Naive thymus-derived CD4-positive, alpha-beta T cell (primary cell): ENCODE measurements around the gene ZNF71. TPM values are rescaled to one million over a fixed set of nuclear protein-coding genes. Genes with fewer than 3 reads are reported as not detected.

ENCODE experiments used
- ATAC-seq: fragments of 150-1000 bp; cut with Tn5 transposase; 2 replicates; pipeline ENCODE4 v1.10.0; 2021; ENCODE audit warnings: mild to moderate bottlenecking, moderate library complexity
- CTCF ChIA-PET: fragments of 350-600 bp; sonication (Branson Sonifier 250); formaldehyde crosslinking; loops from one replicate; lab custom pipeline; 2021; ENCODE audit warnings: antibody characterized with exemption; lab: Charles Lee
- POLR2A ChIA-PET: fragments of 350-600 bp; sonication (Branson Sonifier 250); formaldehyde crosslinking; loops from one replicate; lab custom pipeline; 2021; ENCODE audit warnings: antibody characterized with exemption, inconsistent platforms; lab: Charles Lee
- DNase-seq, 9 donors: peaks; one replicate each; pipeline versions ENCODE4 v3.0.0 to v3.0.0-alpha.2; 2020 to 2022; ENCODE audit warnings: mixed read lengths in 1 of 9
- H3K27ac ChIP-seq: one replicate; pipeline ENCODE4 v1.7.0; 2013; ENCODE audit warnings: mild to moderate bottlenecking, low read depth, low read length, moderate library complexity
- H3K27me3 ChIP-seq, 2 donors: one replicate each; pipeline ENCODE4 v1.7.0; 2013; ENCODE audit warnings: low read length in 2 of 2, mild to moderate bottlenecking in 2 of 2, moderate library complexity in 2 of 2; ENCODE audit not compliant: control insufficient read depth in 2 of 2, insufficient read depth in 2 of 2
- H3K36me3 ChIP-seq, 3 experiments: 1 replicate in 2 of 3; 2 replicates in 1 of 3; pipeline ENCODE4 v1.7.0; 2013; ENCODE audit warnings: low read length in 3 of 3, mild to moderate bottlenecking in 3 of 3, moderate library complexity in 1 of 3; ENCODE audit not compliant: insufficient read depth in 3 of 3, control insufficient read depth in 2 of 3
- H3K4me1 ChIP-seq, 2 donors: one replicate each; pipeline ENCODE4 v1.7.0; 2013; ENCODE audit warnings: low read length in 2 of 2, mild to moderate bottlenecking in 2 of 2, moderate library complexity in 1 of 2; ENCODE audit not compliant: control insufficient read depth in 2 of 2, insufficient read depth in 2 of 2
- H3K4me3 ChIP-seq: 2 replicates; pipeline ENCODE4 v1.7.0; 2013; ENCODE audit warnings: mild to moderate bottlenecking, low read length
- H3K9me3 ChIP-seq, 3 experiments: 1 replicate in 2 of 3; 2 replicates in 1 of 3; pipeline ENCODE4 v1.7.0; 2013; ENCODE audit warnings: low read length in 3 of 3; ENCODE audit not compliant: control insufficient read depth in 2 of 3
- H3K27ac Mint-ChIP-seq, 9 donors: one replicate each; pipeline ENCODE4 v1.8.0; 2020 to 2022; ENCODE audit warnings: mixed read lengths in 9 of 9, mild to moderate bottlenecking in 8 of 9, moderate library complexity in 5 of 9, inconsistent platforms in 2 of 9
- H3K27me3 Mint-ChIP-seq, 5 donors: one replicate each; pipeline ENCODE4 v1.8.0; 2021 to 2022; ENCODE audit warnings: mixed read lengths in 5 of 5, mild to moderate bottlenecking in 1 of 5
- H3K36me3 Mint-ChIP-seq, 5 donors: one replicate each; pipeline ENCODE4 v1.8.0; 2020 to 2022; ENCODE audit warnings: mixed read lengths in 5 of 5, mild to moderate bottlenecking in 3 of 5, inconsistent platforms in 1 of 5
- H3K4me1 Mint-ChIP-seq, 7 donors: one replicate each; pipeline ENCODE4 v1.8.0; 2020 to 2022; ENCODE audit warnings: mixed read lengths in 7 of 7, mild to moderate bottlenecking in 3 of 7, inconsistent platforms in 1 of 7
- H3K4me3 Mint-ChIP-seq, 10 donors: one replicate each; pipeline ENCODE4 v1.8.0; 2020 to 2022; ENCODE audit warnings: mild to moderate bottlenecking in 10 of 10, mixed read lengths in 10 of 10, moderate library complexity in 6 of 10, inconsistent platforms in 2 of 10
- H3K9me3 Mint-ChIP-seq, 11 donors: one replicate each; pipeline ENCODE4 v1.8.0; 2020 to 2022; ENCODE audit warnings: mixed read lengths in 11 of 11, mild to moderate bottlenecking in 4 of 11, inconsistent platforms in 1 of 11, moderate library complexity in 1 of 11
- intact Hi-C, 2 donors: fragments of 100-400 bp; cut with micrococcal nuclease; formaldehyde crosslinking; loops; one replicate each; pipeline ENCODE4 v1.15.1; 2023
- polyA plus RNA-seq, 2 donors: library from polyadenylated mRNA; unstranded; fragments of 300-500 nt; fragmentation: Illumina TruSeq; gene quantifications; one replicate each; pipeline ENCODE4 v1.2.3, GENCODE V29; 2021
- total RNA-seq, 6 experiments: library from RNA in 5 of 6; stranded (reverse) in 5 of 6; gene quantifications; 1 replicate in 5 of 6; 2 replicates in 1 of 6; pipeline ENCODE4 v1.2.3 and lab custom pipeline; 2021 to 2026

The ZNF71 gene
- total and polyA plus RNA-seq, 7 experiments from 2014 or later, result 4.5 to 12.9 (median 6.9) TPM

GRCh38 chr19:56643460-56643955 lies 48.4 kb downstream of the ZNF71 start:
- Mint-ChIP-seq H3K36me3 (peaks cover 7 to 54% (median 11%) of the 10 kb centered on the region in 5 donors), H3K27ac (no peak overlapping the region), H3K4me3 (peak overlapping the region in 1 of 10 donors; percentile 37), H3K9me3 (peaks cover 30 to 91% (median 62%) of the 10 kb centered on the region in 11 donors), H3K27me3 (peaks cover 0 to 52% (median 27%) of the 10 kb centered on the region in 5 donors), H3K4me1 (peaks cover 0 to 5% (median 0%) of the 10 kb centered on the region in 7 donors)
- Histone ChIP-seq H3K27ac (no peak overlapping the region), H3K4me1 (no peaks in the 10 kb centered on the region), H3K4me3 (no peak overlapping the region), H3K27me3 (no peaks in the 10 kb centered on the region), H3K36me3 (no peaks in the 10 kb centered on the region), H3K9me3 (peaks cover 0 to 68% (median 0%) of the 10 kb centered on the region in 3 experiments)
- intact Hi-C loops, result no loop called here
- CTCF ChIA-PET, result no interaction called here
- DNase-seq (no peak), ATAC-seq (no peak)
- POLR2A ChIA-PET, result no interaction called here

GRCh38 chr19:56654151-56654550 lies 59.0 kb downstream of the ZNF71 start:
- H3K27me3 Mint-ChIP-seq, result no peaks in the 10 kb centered on the region
- no peaks in the 10 kb centered on the region for H3K4me1 ChIP-seq
- H3K4me3 Mint-ChIP-seq, result no peak overlapping the region
- H3K4me1 Mint-ChIP-seq, result no peaks in the 10 kb centered on the region
- POLR2A ChIA-PET, result no interaction called here
- peaks cover 0 to 35% (median 0%) of the 10 kb centered on the region in 3 experiments for H3K9me3 ChIP-seq
- H3K27ac ChIP-seq, result no peak overlapping the region
- DNase-seq, result no peak
- no peaks in the 10 kb centered on the region for H3K27me3 ChIP-seq
- H3K36me3 ChIP-seq, result no peaks in the 10 kb centered on the region
- intact Hi-C loops, result no loop called here
- H3K9me3 Mint-ChIP-seq, result peaks cover 21 to 97% (median 45%) of the 10 kb centered on the region in 11 donors
- H3K4me3 ChIP-seq, result no peak overlapping the region
- CTCF ChIA-PET, result no interaction called here
- ATAC-seq, result no peak
- H3K36me3 Mint-ChIP-seq, result peaks cover 0 to 24% (median 11%) of the 10 kb centered on the region in 5 donors
- H3K27ac Mint-ChIP-seq, result no peak overlapping the region

- Histone ChIP-seq H3K27me3 (no peaks in the 10 kb centered on the region), H3K27ac (no peak overlapping the region), H3K4me1 (no peaks in the 10 kb centered on the region), H3K4me3 (no peak overlapping the region), H3K9me3 (peaks cover 0 to 54% (median 5%) of the 10 kb centered on the region in 3 experiments), H3K36me3 (peaks cover 0 to 15% (median 0%) of the 10 kb centered on the region in 3 experiments)
- Mint-ChIP-seq H3K36me3 (peaks cover 0 to 28% (median 12%) of the 10 kb centered on the region in 5 donors), H3K9me3 (peaks cover 10 to 90% (median 31%) of the 10 kb centered on the region in 11 donors), H3K27ac (no peak overlapping the region), H3K27me3 (no peaks in the 10 kb centered on the region), H3K4me1 (no peaks in the 10 kb centered on the region), H3K4me3 (peak overlapping the region in 1 of 10 donors; percentile 25)
- ATAC-seq, result no peak
- no peak for DNase-seq
- CTCF ChIA-PET, result no interaction called here
- intact Hi-C loops, result no loop called here
- POLR2A ChIA-PET, result no interaction called here
Observed at GRCh38 chr19:56660381-56661107, 65.4 kb downstream of the ZNF71 start.

GRCh38 chr19:56661248-56661647 lies 66.1 kb downstream of the ZNF71 start:
- H3K36me3 Mint-ChIP-seq, result peaks cover 0 to 28% (median 12%) of the 10 kb centered on the region in 5 donors
- no peak for ATAC-seq
- peaks cover 10 to 90% (median 31%) of the 10 kb centered on the region in 11 donors for H3K9me3 Mint-ChIP-seq
- peaks cover 0 to 54% (median 5%) of the 10 kb centered on the region in 3 experiments for H3K9me3 ChIP-seq
- peaks cover 0 to 15% (median 0%) of the 10 kb centered on the region in 3 experiments for H3K36me3 ChIP-seq
- H3K4me1 ChIP-seq, result no peaks in the 10 kb centered on the region
- H3K4me3 ChIP-seq, result no peak overlapping the region
- intact Hi-C loops, result no loop called here
- H3K27ac ChIP-seq, result no peak overlapping the region
- no peaks in the 10 kb centered on the region for H3K4me1 Mint-ChIP-seq
- H3K27me3 Mint-ChIP-seq, result no peaks in the 10 kb centered on the region
- no peak overlapping the region for H3K27ac Mint-ChIP-seq
- no peak for DNase-seq
- H3K4me3 Mint-ChIP-seq, result peak overlapping the region in 1 of 10 donors; percentile 41
- CTCF ChIA-PET, result no interaction called here
- H3K27me3 ChIP-seq, result no peaks in the 10 kb centered on the region
- POLR2A ChIA-PET, result no interaction called here

- Mint-ChIP-seq H3K4me3 (no peak overlapping the region), H3K4me1 (peaks cover 0 to 5% (median 0%) of the 10 kb centered on the region in 7 donors), H3K27me3 (no peaks in the 10 kb centered on the region), H3K36me3 (peaks cover 0 to 36% (median 11%) of the 10 kb centered on the region in 5 donors), H3K27ac (no peak overlapping the region), H3K9me3 (peaks cover 3 to 93% (median 31%) of the 10 kb centered on the region in 11 donors)
- Histone ChIP-seq H3K27ac (no peak overlapping the region), H3K36me3 (peaks cover 0 to 15% (median 0%) of the 10 kb centered on the region in 3 experiments), H3K4me3 (no peak overlapping the region), H3K27me3 (no peaks in the 10 kb centered on the region), H3K9me3 (peaks cover 0 to 65% (median 5%) of the 10 kb centered on the region in 3 experiments), H3K4me1 (no peaks in the 10 kb centered on the region)
- POLR2A ChIA-PET, result no interaction called here
- DNase-seq, result no peak
- CTCF ChIA-PET, result no interaction called here
- intact Hi-C loops, result no loop called here
- no peak for ATAC-seq
Observed at GRCh38 chr19:56663931-56664500, 68.9 kb downstream of the ZNF71 start.

GRCh38 chr19:56664511-56664910 lies 69.4 kb downstream of the ZNF71 start:
- Mint-ChIP-seq H3K27ac (no peak overlapping the region), H3K36me3 (peaks cover 0 to 36% (median 11%) of the 10 kb centered on the region in 5 donors), H3K4me1 (peaks cover 0 to 5% (median 0%) of the 10 kb centered on the region in 7 donors), H3K27me3 (no peaks in the 10 kb centered on the region), H3K4me3 (no peak overlapping the region), H3K9me3 (peaks cover 0 to 90% (median 29%) of the 10 kb centered on the region in 11 donors)
- Histone ChIP-seq H3K9me3 (peaks cover 0 to 64% (median 5%) of the 10 kb centered on the region in 3 experiments), H3K4me1 (no peaks in the 10 kb centered on the region), H3K27ac (no peak overlapping the region), H3K4me3 (no peak overlapping the region), H3K36me3 (peaks cover 0 to 15% (median 0%) of the 10 kb centered on the region in 3 experiments), H3K27me3 (no peaks in the 10 kb centered on the region)
- intact Hi-C loops, result no loop called here
- DNase-seq, result no peak
- no peak for ATAC-seq
- CTCF ChIA-PET, result no interaction called here
- POLR2A ChIA-PET, result no interaction called here
